HUES48 (cell line): ENCODE measurements around the gene COL6A3.

Experiments used
- H3K27ac ChIP-seq: one replicate; pipeline ENCODE4 v1.7.0; 2013; ENCODE audit warnings: low read depth, low read length, inconsistent platforms
- H3K27me3 ChIP-seq: 2 replicates; pipeline ENCODE4 v1.6.1; 2013; ENCODE audit warnings: mild to moderate bottlenecking, low read length; ENCODE audit not compliant: control insufficient read depth, insufficient read depth
- H3K36me3 ChIP-seq: 2 replicates; pipeline ENCODE4 v1.6.1; 2013; ENCODE audit warnings: low read length; ENCODE audit not compliant: control insufficient read depth, insufficient read depth
- H3K4me1 ChIP-seq: 2 replicates; pipeline ENCODE4 v1.6.1; 2013; ENCODE audit warnings: mild to moderate bottlenecking, low read length; ENCODE audit not compliant: control insufficient read depth, insufficient read depth
- H3K4me3 ChIP-seq: 2 replicates; pipeline ENCODE4 v1.5.1; 2013; ENCODE audit warnings: mild to moderate bottlenecking, low read depth, low read length
- H3K9ac ChIP-seq: 2 replicates; pipeline ENCODE4 v1.6.1; 2013; ENCODE audit warnings: mild to moderate bottlenecking, low read depth, low read length, moderate library complexity
- H3K9me3 ChIP-seq: 2 replicates; pipeline ENCODE4 v1.6.1; 2013; ENCODE audit warnings: low read length; ENCODE audit not compliant: control insufficient read depth, insufficient read depth

Gene COL6A3

GRCh38 chr2:237345891-237346640, 67.9 kb downstream of the COL6A3 start:
- no peaks in the 10 kb centered on the region for H3K9me3 ChIP-seq
- no peak overlapping the region for H3K27ac ChIP-seq
- H3K4me1 ChIP-seq: no peaks in the 10 kb centered on the region
- no peak overlapping the region for H3K9ac ChIP-seq
- no peak overlapping the region for H3K4me3 ChIP-seq
- no peaks in the 10 kb centered on the region for H3K36me3 ChIP-seq
- no peaks in the 10 kb centered on the region for H3K27me3 ChIP-seq

DNA sequence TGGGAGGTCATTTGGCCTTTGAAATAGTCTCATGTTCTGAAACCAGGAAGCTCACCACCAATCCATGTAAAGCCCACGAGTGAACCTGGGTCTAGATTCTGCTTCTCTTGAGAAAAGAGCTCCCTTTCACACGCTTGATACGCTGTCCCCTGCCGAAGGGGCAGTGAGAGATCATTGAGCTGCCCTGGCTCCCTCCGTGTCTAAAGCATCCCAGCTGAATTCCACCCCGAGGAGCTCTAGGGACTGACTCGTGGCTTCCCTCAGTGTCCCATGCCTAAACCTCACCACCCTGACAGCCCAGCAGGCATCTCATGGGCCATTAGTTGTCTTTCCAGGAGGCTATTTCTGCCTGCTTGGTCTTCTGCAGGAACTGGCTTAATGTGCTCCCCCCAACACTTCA, 68.6 kb downstream of the COL6A3 start:
- no peaks in the 10 kb centered on the region for H3K36me3 ChIP-seq
- no peaks in the 10 kb centered on the region for H3K27me3 ChIP-seq
- no peaks in the 10 kb centered on the region for H3K9me3 ChIP-seq
- H3K27ac ChIP-seq: no peak overlapping the region
- H3K4me3 ChIP-seq: no peak overlapping the region
- no peaks in the 10 kb centered on the region for H3K4me1 ChIP-seq
- no peak overlapping the region for H3K9ac ChIP-seq

DNA sequence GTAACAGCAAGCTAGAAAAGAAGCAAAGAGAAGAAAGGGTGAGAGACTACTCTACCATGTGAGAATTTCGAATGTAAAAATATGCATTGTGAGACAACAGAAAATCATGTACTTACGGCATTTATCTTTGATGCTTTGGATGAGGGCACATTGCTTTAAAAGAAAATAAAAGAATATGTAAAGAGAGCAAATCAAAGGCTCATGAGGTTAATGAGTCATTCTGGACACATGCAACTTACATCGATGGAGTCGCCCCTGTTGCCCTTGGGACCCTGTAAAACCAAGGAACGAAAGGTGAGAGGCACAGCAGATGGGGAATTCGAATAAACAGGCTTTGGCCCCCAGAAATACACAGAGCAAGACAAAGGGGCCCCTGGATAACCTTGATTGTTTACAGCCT, 69.0 kb downstream of the COL6A3 start:
- no peak overlapping the region for H3K27ac ChIP-seq
- H3K9me3 ChIP-seq: no peaks in the 10 kb centered on the region
- no peak overlapping the region for H3K4me3 ChIP-seq
- no peaks in the 10 kb centered on the region for H3K36me3 ChIP-seq
- no peaks in the 10 kb centered on the region for H3K27me3 ChIP-seq
- no peaks in the 10 kb centered on the region for H3K4me1 ChIP-seq
- H3K9ac ChIP-seq: no peak overlapping the region

DNA sequence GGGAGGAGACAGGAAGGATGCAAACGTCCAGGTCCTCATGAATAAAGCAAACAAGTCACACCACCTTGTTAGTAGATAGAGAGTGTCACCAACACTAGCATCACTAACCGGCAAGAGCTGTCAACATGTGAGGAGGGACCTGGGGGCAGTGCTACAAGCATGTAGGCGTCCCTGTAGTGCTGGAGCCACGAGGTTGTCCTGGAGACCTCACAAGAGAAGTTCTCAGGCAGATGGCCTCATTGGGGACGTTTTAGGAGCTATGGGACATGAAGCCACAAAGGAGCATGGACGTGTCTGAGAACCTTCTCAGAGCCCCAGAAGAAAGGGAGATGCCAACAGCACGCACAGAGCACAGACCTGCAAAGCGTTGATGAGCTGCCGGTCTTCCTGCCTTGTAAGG, 70.0 kb downstream of the COL6A3 start:
- H3K27me3 ChIP-seq: no peaks in the 10 kb centered on the region
- H3K27ac ChIP-seq: no peak overlapping the region
- H3K9ac ChIP-seq: no peak overlapping the region
- H3K4me3 ChIP-seq: no peak overlapping the region
- H3K9me3 ChIP-seq: no peaks in the 10 kb centered on the region
- H3K36me3 ChIP-seq: no peaks in the 10 kb centered on the region
- H3K4me1 ChIP-seq: no peaks in the 10 kb centered on the region

GRCh38 chr2:237341872-237342271, 72.1 kb downstream of the COL6A3 start:
- H3K4me3 ChIP-seq: no peak overlapping the region
- H3K4me1 ChIP-seq: no peaks in the 10 kb centered on the region
- H3K27me3 ChIP-seq: no peaks in the 10 kb centered on the region
- no peak overlapping the region for H3K9ac ChIP-seq
- no peaks in the 10 kb centered on the region for H3K36me3 ChIP-seq
- H3K27ac ChIP-seq: no peak overlapping the region
- no peaks in the 10 kb centered on the region for H3K9me3 ChIP-seq

DNA sequence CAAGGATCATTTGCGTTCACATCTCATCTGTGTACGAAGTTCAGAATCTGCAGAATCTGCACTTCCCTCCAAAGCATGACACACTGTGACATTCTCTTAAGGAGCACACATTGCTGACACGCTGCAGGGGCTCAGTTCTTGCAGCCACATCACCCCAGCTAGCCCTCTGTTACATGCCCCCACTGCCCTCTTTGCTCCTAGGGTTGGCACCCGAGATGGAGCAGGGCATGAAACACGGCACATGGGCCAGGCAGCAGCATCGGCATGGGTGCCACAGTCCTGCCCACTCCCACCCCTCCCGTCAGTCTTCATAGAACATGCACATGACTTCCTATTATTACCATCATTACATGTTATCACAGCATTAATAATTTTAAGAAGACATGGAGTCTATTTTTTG, 76.4 kb downstream of the COL6A3 start:
- Histone ChIP-seq H3K9me3 (no peaks in the 10 kb centered on the region), H3K4me3 (no peak overlapping the region), H3K27me3 (no peaks in the 10 kb centered on the region), H3K27ac (no peak overlapping the region), H3K9ac (no peak overlapping the region), H3K36me3 (no peaks in the 10 kb centered on the region), H3K4me1 (peaks cover 4% of the 10 kb centered on the region; the same call in 1 of the 2 replicates)

DNA sequence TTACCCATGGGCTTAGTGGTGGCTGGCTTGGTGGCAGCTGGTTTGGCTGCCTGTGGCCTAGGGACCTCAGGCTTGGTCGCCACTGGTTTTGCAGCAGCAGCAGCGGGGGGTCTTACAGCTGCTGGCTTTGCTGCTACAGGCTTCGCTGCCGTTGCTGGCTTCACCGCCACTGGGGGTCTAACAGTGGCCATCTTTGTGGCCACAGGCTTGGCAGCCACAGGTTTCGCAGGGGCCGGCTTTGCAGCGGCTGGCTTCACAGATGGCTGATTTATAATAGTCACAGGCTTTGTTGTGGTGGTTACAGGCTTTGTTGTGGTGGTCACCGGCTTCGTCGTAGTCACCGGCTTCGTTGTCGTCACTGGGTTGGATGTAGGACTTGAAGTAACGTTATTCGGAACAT, 77.8 kb downstream of the COL6A3 start:
- Histone ChIP-seq H3K9me3 (no peaks in the 10 kb centered on the region), H3K9ac (no peak overlapping the region), H3K27ac (no peak overlapping the region), H3K36me3 (no peaks in the 10 kb centered on the region), H3K4me1 (peaks cover 5% of the 10 kb centered on the region; the same call in 1 of the 2 replicates), H3K27me3 (no peaks in the 10 kb centered on the region), H3K4me3 (no peak overlapping the region)

GRCh38 chr2:237333748-237334147, 80.2 kb downstream of the COL6A3 start:
- Histone ChIP-seq H3K27me3 (no peaks in the 10 kb centered on the region), H3K4me3 (no peak overlapping the region), H3K27ac (no peak overlapping the region), H3K36me3 (no peaks in the 10 kb centered on the region), H3K4me1 (peaks cover 17% of the 10 kb centered on the region), H3K9ac (no peak overlapping the region), H3K9me3 (no peaks in the 10 kb centered on the region)

GRCh38 chr2:237330541-237330940, 83.4 kb downstream of the COL6A3 start:
- Histone ChIP-seq H3K4me1 (peaks cover 17% of the 10 kb centered on the region), H3K4me3 (no peak overlapping the region; the same call in 1 of the 2 replicates), H3K36me3 (no peaks in the 10 kb centered on the region), H3K9ac (no peak overlapping the region), H3K9me3 (no peaks in the 10 kb centered on the region), H3K27me3 (no peaks in the 10 kb centered on the region), H3K27ac (no peak overlapping the region)

GRCh38 chr2:237327175-237327950, 86.6 kb downstream of the COL6A3 start:
- Histone ChIP-seq H3K27me3 (no peaks in the 10 kb centered on the region), H3K4me1 (peaks cover 13% of the 10 kb centered on the region), H3K9me3 (no peaks in the 10 kb centered on the region), H3K4me3 (no peak overlapping the region), H3K36me3 (no peaks in the 10 kb centered on the region), H3K9ac (no peak overlapping the region), H3K27ac (no peak overlapping the region)
